H9 (cell line): ENCODE data around the gene S100B. TPM values are rescaled to one million over a fixed set of nuclear protein-coding genes. Genes with fewer than 3 reads are reported as not detected.

Source experiments
- DNase-seq: peaks from one replicate; pipeline ENCODE4 v3.0.0-alpha.2; 2017
- H2AFZ ChIP-seq: one replicate; pipeline ENCODE4 v1.6.1; 2013; ENCODE audit warnings: mild to moderate bottlenecking, low read length, control low read depth, moderate library complexity
- H2AK5ac ChIP-seq: 2 replicates; pipeline ENCODE4 v1.6.1; 2013; ENCODE audit warnings: low read length, control low read depth, mixed read lengths; ENCODE audit not compliant: insufficient read length
- H2BK120ac ChIP-seq: one replicate; pipeline ENCODE4 v1.6.1; 2013; ENCODE audit warnings: low read depth, mild to moderate bottlenecking, low read length, control low read depth, inconsistent platforms; ENCODE audit not compliant: poor library complexity, severe bottlenecking
- H2BK12ac ChIP-seq: 2 replicates; pipeline ENCODE4 v1.6.1; 2013; ENCODE audit warnings: low read length, control low read depth, mixed read lengths, low read depth; ENCODE audit not compliant: insufficient read length
- H2BK15ac ChIP-seq: 2 replicates; pipeline ENCODE4 v1.6.1; 2013; ENCODE audit warnings: low read depth, low read length, control low read depth
- H2BK20ac ChIP-seq: one replicate; pipeline ENCODE4 v1.6.1; 2013; ENCODE audit warnings: low read depth, mild to moderate bottlenecking, low read length, control low read depth, inconsistent platforms; ENCODE audit not compliant: poor library complexity, severe bottlenecking
- H2BK5ac ChIP-seq: 2 replicates; pipeline ENCODE4 v1.6.1; 2013; ENCODE audit warnings: low read length, control low read depth, mixed read lengths; ENCODE audit not compliant: insufficient read length
- H3K14ac ChIP-seq: 2 replicates; pipeline ENCODE4 v1.6.1; 2013; ENCODE audit warnings: low read length, control low read depth; ENCODE audit not compliant: insufficient read depth
- H3K18ac ChIP-seq: 2 replicates; pipeline ENCODE4 v1.6.1; 2013; ENCODE audit warnings: low read depth, mild to moderate bottlenecking, mixed read lengths, low read length, control low read depth; ENCODE audit not compliant: insufficient read length
- H3K23ac ChIP-seq: 2 replicates; pipeline ENCODE4 v1.6.1; 2013; ENCODE audit warnings: low read length, control low read depth, mixed read lengths, low read depth; ENCODE audit not compliant: insufficient read length
- H3K23me2 ChIP-seq: 2 replicates; pipeline ENCODE4 v1.6.1; 2013; ENCODE audit warnings: low read depth, mild to moderate bottlenecking, mixed read lengths, low read length, control low read depth; ENCODE audit not compliant: insufficient read length, poor library complexity, severe bottlenecking
- H3K27ac ChIP-seq: 2 replicates; pipeline ENCODE4 v1.5.1; 2013; ENCODE audit warnings: low read length, control low read depth, mixed read lengths, low read depth; ENCODE audit not compliant: insufficient read length
- H3K27me3 ChIP-seq: 2 replicates; pipeline ENCODE4 v1.6.1; 2013; ENCODE audit warnings: low read length, control low read depth, inconsistent platforms; ENCODE audit not compliant: insufficient read depth
- H3K4ac ChIP-seq: 2 replicates; pipeline ENCODE4 v1.6.1; 2013; ENCODE audit warnings: low read depth, mild to moderate bottlenecking, control low read depth, inconsistent platforms, low read length, moderate library complexity
- H3K4me1 ChIP-seq: 2 replicates; pipeline ENCODE4 v1.6.1; 2013; ENCODE audit warnings: low read length, control low read depth, inconsistent platforms; ENCODE audit not compliant: insufficient read depth
- H3K4me2 ChIP-seq: 2 replicates; pipeline ENCODE4 v1.6.1; 2013; ENCODE audit warnings: low read length, control low read depth, mixed read lengths; ENCODE audit not compliant: insufficient read length, insufficient read depth
- H3K56ac ChIP-seq: 2 replicates; pipeline ENCODE4 v1.6.1; 2013; ENCODE audit warnings: low read depth, mild to moderate bottlenecking, mixed read lengths, low read length, control low read depth; ENCODE audit not compliant: insufficient read length
- H3K79me1 ChIP-seq: 2 replicates; pipeline ENCODE4 v1.6.1; 2013; ENCODE audit warnings: low read depth, mild to moderate bottlenecking, moderate library complexity, low read length, control low read depth, inconsistent platforms; ENCODE audit not compliant: insufficient read depth, poor library complexity, severe bottlenecking
- H3K79me2 ChIP-seq: 2 replicates; pipeline ENCODE4 v1.6.1; 2013; ENCODE audit warnings: low read length, control low read depth, inconsistent platforms; ENCODE audit not compliant: insufficient read depth
- H3K9ac ChIP-seq: 2 replicates; pipeline ENCODE4 v1.6.1; 2013; ENCODE audit warnings: low read length, control low read depth, mixed read lengths; ENCODE audit not compliant: insufficient read length; ENCODE audit errors: extremely low read depth
- H3K9me3 ChIP-seq: one replicate; pipeline ENCODE4 v1.6.1; 2013; ENCODE audit warnings: low read depth, low read length, inconsistent platforms; ENCODE audit not compliant: control insufficient read depth
- H3T11ph ChIP-seq: one replicate; pipeline ENCODE4 v1.6.1; 2013; ENCODE audit warnings: mild to moderate bottlenecking, low read length, control low read depth, inconsistent platforms
- H4K20me1 ChIP-seq: one replicate; pipeline ENCODE4 v1.6.1; 2013; ENCODE audit not compliant: control insufficient read depth, insufficient read length, insufficient read depth
- H4K5ac ChIP-seq: 2 replicates; pipeline ENCODE4 v1.6.1; 2013; ENCODE audit warnings: low read depth, mild to moderate bottlenecking, mixed read lengths, low read length, control low read depth; ENCODE audit not compliant: insufficient read length
- H4K8ac ChIP-seq: replicated peaks from 2 replicates; pipeline ENCODE4 v1.6.1; 2013; ENCODE audit warnings: low read length, control low read depth, mixed read lengths, low read depth; ENCODE audit not compliant: insufficient read length
- H4K91ac ChIP-seq: 2 replicates; pipeline ENCODE4 v1.6.1; 2013; ENCODE audit warnings: low read depth, mild to moderate bottlenecking, moderate library complexity, mixed read lengths, low read length, control low read depth; ENCODE audit not compliant: insufficient read length
- H3K27ac Mint-ChIP-seq, 3 experiments: 2 replicates in 2 of 3; 3 replicates in 1 of 3; pipeline ENCODE4 v1.8.0; 2020 to 2021; ENCODE audit warnings: mixed read lengths in 3 of 3, mild to moderate bottlenecking in 1 of 3, moderate library complexity in 1 of 3
- H3K27me3 Mint-ChIP-seq: 2 replicates; pipeline ENCODE4 v1.8.0; 2021; ENCODE audit warnings: low read depth, mild to moderate bottlenecking, moderate library complexity, mixed read lengths
- H3K36me3 Mint-ChIP-seq, 3 experiments: 2 replicates in 2 of 3; 3 replicates in 1 of 3; pipeline ENCODE4 v1.8.0; 2020 to 2021; ENCODE audit warnings: low read depth in 3 of 3, mixed read lengths in 3 of 3; ENCODE audit not compliant: insufficient read depth in 1 of 3
- H3K4me1 Mint-ChIP-seq, 2 experiments: 2 replicates each; pipeline ENCODE4 v1.8.0; 2020; ENCODE audit warnings: mixed read lengths in 2 of 2
- H3K4me3 Mint-ChIP-seq, 2 experiments: 2 replicates in 1 of 2; 3 replicates in 1 of 2; pipeline ENCODE4 v1.8.0; 2020 to 2021; ENCODE audit warnings: mild to moderate bottlenecking in 2 of 2, mixed read lengths in 2 of 2, moderate library complexity in 1 of 2
- H3K9me3 Mint-ChIP-seq, 2 experiments: 2 replicates in 1 of 2; 3 replicates in 1 of 2; pipeline ENCODE4 v1.8.0; 2020; ENCODE audit warnings: mild to moderate bottlenecking in 2 of 2, mixed read lengths in 2 of 2, moderate library complexity in 1 of 2
- CTCF ChIP-seq: fragments of 200-600 bp; sonication (generic); conservative IDR thresholded peaks from 3 replicates; pipeline ENCODE4 v1.8.0; 2021; ENCODE audit warnings: antibody characterized with exemption, mild to moderate bottlenecking
- WGBS: extraction: QIAGEN DNeasy Blood & Tissue Kit; methylation state at CpG from one replicate; pipeline ENCODE4 v1.1.7; 2013; ENCODE audit warnings: missing lambda C conversion rate, low lambda C conversion rate, mixed read lengths; ENCODE audit not compliant: insufficient read length; ENCODE audit errors: extremely low coverage; 5-methylcytosine and 5-hydroxymethylcytosine counted together
- total RNA-seq: library from RNA; stranded (reverse); gene quantifications from 2 replicates; pipeline ENCODE4 v1.2.1, GENCODE V29; 2021

Gene S100B
- total RNA-seq, 1 experiment from 2014 or later: 0.26 TPM

GRCh38 chr21:46634966-46635323 lies 30.1 kb upstream of the S100B start:
- H2AFZ ChIP-seq: no peak overlapping the region
- peak overlapping the region; percentile 36 to 98 (median 96) for H3K27ac Mint-ChIP-seq

More at GRCh38 chr21:46634966-46635323, 30.1 kb upstream of the S100B start:
- no peaks in the 10 kb centered on the region for H3K27me3 Mint-ChIP-seq
- peak; percentile 27; the same call in 2 of the 3 replicates for TF ChIP-seq CTCF
- Histone ChIP-seq H4K91ac (no peak overlapping the region), H2BK12ac (no peak overlapping the region), H3K4me1 (no peaks in the 10 kb centered on the region; the same call in 1 of the 2 replicates), H3K27me3 (no peaks in the 10 kb centered on the region), H3K23ac (no peak overlapping the region), H3K18ac (peak overlapping the region; percentile 85), H2AK5ac (no peak overlapping the region), H2BK5ac (no peak overlapping the region), H3K14ac (peak overlapping the region; percentile 51; the same call in 1 of the 2 replicates), H3K9me3 (no peaks in the 10 kb centered on the region), H2BK15ac (no peak overlapping the region), H3K4me2 (peak overlapping the region; percentile 39), H3K23me2 (peaks cover 7% of the 10 kb centered on the region), H3K79me1 (peaks cover 3% of the 10 kb centered on the region), H2BK20ac (no peak overlapping the region), H3K27ac (no peak overlapping the region), H2BK120ac (peak overlapping the region; percentile 41), H3K56ac (no peak overlapping the region), H4K5ac (no peak overlapping the region), H3K79me2 (peaks cover 2% of the 10 kb centered on the region; the same call in 1 of the 2 replicates), H4K20me1 (no peaks in the 10 kb centered on the region), H3K9ac (peak overlapping the region; percentile 33), H4K8ac (no peak overlapping the region), H3T11ph (no peak overlapping the region), H3K4ac (no peak overlapping the region)
- no peak for DNase-seq
- peaks cover 1 to 8% (median 8%) of the 10 kb centered on the region in 3 experiments; a peak in 6 of 7 replicates for H3K36me3 Mint-ChIP-seq
- peaks cover 21 to 24% of the 10 kb centered on the region in 2 experiments for H3K4me1 Mint-ChIP-seq
- H3K4me3 Mint-ChIP-seq: peak overlapping the region; percentile 87 to 94
- no CpG with 5 or more reads among the region's 14 CpGs for WGBS
- H3K9me3 Mint-ChIP-seq: 0 out of 5 replicates have a peak, but pooled peaks cover 0 to 2% of the 10 kb centered on the region in 2 experiments
